Cerebellar nuclear complex (tissue), 1 donor: Measurements from ENCODE around the gene C4BPB.
"Not testable (repeated sequence)": the region's sequence is repeated elsewhere in the genome, so short reads cannot be mapped to it uniquely, and the experiment has no call there.

Experiments
- DNase-seq, 2 experiments: peaks; one replicate each; lab custom pipeline; 2025; lab: John Stamatoyannopoulos, UW

The C4BPB gene, protein sequence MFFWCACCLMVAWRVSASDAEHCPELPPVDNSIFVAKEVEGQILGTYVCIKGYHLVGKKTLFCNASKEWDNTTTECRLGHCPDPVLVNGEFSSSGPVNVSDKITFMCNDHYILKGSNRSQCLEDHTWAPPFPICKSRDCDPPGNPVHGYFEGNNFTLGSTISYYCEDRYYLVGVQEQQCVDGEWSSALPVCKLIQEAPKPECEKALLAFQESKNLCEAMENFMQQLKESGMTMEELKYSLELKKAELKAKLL

DNA sequence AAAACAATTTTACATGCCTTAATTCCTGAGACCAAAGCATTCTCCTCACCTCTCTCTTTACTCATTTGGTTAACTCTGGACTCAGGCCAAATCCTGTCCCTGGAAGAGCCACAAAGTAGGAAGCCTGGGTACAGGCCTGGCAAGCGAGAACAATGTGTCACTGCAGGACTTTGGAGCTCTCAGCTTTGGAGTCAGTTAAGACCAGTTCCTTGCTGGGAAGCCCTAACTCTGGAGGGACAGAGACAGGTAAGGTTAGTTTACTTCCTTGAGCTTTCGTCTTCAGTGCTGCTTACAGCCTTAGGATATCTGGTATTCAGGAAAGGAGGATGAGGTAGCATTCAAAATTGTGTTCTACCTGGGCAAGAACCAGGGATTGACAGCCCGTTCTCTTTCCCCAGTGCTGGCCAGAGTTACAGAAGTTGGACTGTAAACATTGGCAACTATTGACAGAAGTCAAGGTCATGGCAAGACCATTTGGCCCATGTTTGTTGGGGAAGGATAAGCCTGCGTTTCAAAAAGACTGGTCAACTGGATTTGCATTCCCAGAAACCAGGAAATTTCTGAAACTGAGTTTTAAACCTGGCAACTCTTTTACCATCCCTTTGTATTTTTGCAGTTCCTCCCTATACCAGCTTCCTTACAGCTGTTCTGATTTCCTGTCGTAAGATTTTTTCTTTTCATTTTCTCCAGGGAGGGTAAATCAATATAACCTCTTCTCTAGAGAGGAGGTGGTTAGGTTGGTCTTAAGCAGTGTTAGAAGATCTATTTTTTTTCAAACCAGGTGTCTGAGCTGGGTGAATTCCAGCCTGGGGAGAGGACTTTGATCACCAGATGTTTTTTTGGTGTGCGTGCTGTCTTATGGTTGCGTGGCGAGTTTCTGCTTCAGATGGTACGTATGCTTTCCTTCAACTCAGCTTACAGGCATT lies at the start of gene C4BPB:
TSS of gene C4BPB (plus strand) at position 160 of the 926 bp plus-strand sequence. CDS start at position 832, 672 bp downstream.
- no peak for DNase-seq

GRCh38 chr1:207039380-207040180 lies 49.1 kb upstream of the C4BPB start:
- DNase-seq, result no peak

DNA sequence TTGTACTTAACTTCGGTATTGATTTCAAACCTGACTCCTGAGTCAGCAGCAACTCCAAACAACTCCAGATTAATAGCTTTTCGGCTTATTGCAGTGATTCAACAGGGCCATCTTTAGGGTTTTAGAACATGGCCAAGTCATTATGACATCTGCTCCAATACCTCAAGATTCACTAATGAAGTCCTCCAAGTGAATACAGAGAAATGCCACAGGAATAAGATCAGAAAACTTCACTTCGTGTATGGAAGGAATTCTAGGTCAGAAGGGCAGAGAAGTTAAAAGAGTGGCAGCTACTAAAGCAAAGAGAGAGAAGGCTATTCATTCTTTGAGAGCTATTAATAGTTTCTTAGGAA lies 48.5 kb upstream of the C4BPB start:
- no peak for DNase-seq

DNA sequence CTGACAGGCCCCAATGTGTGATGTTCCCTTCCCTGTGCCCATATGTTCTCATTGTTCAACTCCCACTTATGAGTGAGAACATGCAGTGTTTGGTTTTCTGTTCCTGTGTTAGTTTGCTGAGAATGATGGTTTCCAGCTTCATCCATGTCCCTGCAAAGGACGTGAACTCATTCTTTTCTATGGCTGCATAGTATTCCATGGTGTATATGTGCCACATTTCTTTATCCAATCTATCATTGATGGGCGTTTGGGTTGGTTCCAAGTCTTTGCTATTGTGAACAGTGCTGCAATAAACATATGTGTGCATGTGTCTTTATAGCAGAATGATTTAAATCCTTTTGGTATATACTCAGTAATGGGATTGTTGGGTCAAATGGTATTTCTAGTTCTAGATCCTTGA lies 47.3 kb upstream of the C4BPB start:
- DNase-seq, result not testable (repeated sequence)

- no peak for DNase-seq
Observed at GRCh38 chr1:207045453-207045852, 43.2 kb upstream of the C4BPB start.

DNA sequence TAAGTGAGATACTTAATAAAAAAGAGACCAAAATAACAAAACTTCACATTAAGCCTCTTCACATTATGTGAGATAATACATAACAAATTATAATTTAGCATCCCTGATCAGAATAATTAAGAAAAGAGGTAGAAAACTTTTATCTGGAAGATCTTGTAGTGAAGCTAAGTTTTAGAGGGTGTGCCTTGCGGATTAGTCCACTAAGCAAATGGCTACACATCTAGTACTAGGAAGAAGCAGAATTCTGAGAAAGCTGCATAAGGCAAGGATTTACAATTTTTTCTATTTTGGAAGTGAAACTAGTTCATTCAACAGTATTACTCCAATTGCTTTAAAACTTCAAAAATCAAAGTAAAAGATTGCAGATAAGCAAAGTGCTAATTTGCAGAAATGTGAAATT lies 41.2 kb upstream of the C4BPB start:
- no peak for DNase-seq

DNA sequence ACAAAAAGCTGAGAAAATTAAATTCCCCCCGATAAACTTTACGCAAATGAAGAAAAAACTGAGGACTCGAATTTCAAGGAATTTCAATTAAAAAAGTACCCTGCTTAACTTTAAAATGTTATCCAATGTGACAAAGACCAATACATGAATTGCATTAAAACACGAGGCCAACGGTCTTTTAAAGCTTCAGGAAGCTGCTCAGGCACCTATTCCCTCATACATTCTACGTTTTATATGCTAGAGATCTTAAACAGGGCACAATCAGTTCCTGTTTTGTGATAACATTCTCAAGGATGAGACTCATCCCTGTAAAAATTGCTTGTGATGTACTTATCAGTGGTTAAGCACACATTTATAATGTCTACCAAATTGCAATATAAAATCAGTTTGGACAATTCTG lies 40.6 kb upstream of the C4BPB start:
- DNase-seq, result no peak

GRCh38 chr1:207049054-207049453 lies 39.6 kb upstream of the C4BPB start:
- DNase-seq, result no peak

DNA sequence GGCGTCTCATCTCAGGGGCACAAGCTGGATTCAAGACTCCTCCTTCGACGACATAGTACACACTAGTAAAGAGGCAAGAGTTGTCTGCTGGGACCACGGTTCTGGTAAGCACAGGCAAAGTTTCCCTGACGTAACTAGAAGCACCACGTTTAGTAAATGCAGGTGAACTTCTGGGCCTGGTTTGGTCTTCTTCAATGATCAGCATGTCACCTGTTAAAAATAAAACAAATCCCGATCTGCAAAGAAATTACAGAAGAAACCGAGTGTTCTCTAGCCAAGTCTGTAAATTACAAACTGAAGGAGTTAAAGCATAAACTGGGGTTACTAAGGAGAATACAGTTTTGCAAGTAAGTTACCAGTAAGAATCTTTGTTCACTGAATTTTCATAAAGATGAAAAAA lies 39.1 kb upstream of the C4BPB start:
- DNase-seq, result no peak

- DNase-seq, result no peak
Observed at GRCh38 chr1:207049974-207050391, 38.7 kb upstream of the C4BPB start.

DNA sequence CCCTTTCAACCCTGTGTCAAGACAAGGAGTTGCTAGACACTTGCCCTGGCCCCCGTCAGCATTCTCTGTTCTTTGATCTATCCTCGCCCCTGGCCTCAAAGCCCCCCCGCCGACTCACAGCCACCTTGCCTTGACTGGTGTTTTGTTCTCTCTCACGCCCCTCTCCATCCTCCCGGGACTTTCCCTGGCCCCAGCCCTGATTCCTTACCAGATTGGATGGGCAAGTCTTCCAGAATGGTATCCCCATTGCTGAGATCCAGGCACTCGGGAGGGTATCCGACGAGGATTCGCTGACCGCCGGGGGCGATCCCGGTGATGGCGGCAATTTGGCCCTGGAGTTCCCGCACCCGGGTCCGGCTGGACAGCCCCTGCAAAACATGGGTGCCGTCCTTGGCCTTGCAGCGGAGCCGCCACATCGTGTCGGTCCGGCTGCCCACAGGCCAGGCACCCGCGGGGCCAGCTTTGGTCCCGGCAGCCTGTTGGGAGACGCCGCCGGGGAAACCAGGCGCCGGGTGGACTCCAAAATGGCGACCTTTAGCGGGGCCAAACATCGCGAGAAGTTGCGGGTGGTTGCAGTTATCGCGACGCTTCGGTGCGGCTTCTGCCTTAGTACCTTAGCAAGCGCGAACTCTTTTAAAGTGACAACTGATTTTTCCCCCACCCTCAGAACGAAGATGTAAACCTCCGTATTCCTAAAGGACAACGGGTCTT lies 38.0 kb upstream of the C4BPB start:
- peak in 1 of 2 experiments; percentile 49 for DNase-seq

- DNase-seq, result no peak
Observed at GRCh38 chr1:207051191-207051943, 37.3 kb upstream of the C4BPB start, which contains the start of gene YOD1. YOD1 (minus strand) TSS chr1:207051208; CDS start chr1:207051030, 178 bp downstream.

GRCh38 chr1:207052911-207053769 lies 35.5 kb upstream of the C4BPB start, which contains the start of gene PFKFB2:
PFKFB2 (plus strand) TSS chr1:207053275; CDS start chr1:207054718, 1,443 bp downstream.
- DNase-seq, result peak; percentile 88 to 95

DNA sequence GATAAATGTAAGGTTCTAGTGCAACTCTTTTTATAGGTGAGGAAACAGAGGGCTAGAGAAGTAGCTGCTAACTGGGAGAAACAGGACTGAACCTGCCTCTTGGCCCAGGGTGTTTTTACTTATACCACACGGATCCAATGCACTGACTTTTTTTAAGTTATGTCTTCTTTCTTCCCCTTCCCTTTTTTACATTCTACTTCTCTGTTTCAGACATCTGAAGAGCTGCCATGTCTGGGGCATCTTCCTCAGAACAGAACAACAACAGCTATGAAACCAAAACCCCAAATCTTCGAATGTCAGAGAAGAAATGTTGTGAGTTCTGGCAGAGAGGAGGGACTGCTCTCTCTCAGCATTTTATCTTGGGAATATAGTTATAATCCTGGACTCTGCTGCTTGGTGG lies 34.2 kb upstream of the C4BPB start:
- no peak for DNase-seq

- no peak for DNase-seq
Observed at GRCh38 chr1:207055386-207056001, 33.2 kb upstream of the C4BPB start.

GRCh38 chr1:207056673-207057072 lies 32.0 kb upstream of the C4BPB start:
- DNase-seq, result no peak

- no peak for DNase-seq
Observed at GRCh38 chr1:207058252-207058651, 30.4 kb upstream of the C4BPB start.

DNA sequence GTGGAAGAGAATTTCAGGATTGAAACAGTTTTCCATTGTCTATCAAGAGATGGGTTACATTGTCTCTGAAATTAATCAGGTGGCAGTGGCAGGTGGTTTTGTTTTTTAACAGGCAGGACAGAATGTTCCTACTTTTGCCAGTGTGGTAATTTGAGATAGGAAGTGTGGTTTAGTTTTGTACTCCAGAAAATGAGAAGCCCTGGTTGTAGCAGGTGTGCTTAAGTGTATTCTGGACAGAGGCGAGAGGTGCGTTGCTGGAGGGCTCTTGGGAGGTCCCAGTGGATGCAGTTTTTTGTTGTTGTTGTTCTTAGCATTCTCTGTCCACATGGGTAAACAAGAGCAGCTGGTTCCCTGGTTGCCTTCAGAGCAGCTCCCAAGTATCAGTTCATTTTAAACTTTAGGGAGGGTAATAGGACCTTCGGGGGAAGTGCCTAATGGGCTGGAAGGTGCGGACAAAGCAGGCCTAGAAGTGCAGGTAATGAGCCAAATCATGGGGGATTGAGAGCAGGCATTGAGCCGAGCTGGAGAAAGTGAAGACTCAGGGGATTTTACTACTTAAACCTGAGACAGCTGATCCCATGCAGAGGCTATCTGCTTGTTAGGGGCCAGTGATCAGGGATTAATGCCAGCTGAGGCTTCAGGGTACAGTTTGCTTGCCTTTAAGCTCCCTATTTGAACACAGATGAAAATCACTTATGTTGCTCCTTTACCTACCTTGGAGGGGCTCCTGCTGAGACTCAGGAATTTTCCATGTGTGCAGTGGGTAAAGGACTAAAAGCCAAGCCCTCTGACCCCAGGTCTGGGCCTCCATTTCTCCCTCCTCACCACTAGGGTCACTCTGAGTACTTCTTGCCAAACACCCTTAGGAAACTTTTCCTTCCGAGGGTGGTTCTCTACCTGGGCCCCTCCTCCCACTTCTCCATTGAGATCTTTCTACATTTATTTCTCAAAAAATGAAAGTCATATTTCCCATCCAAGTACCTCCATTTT lies 29.5 kb upstream of the C4BPB start:
- DNase-seq, result no peak
